Subcutaneous adipose tissue (tissue), 4 donors: ENCODE measurements around the gene COA7. TPM values are rescaled to one million over a fixed set of nuclear protein-coding genes. Genes with fewer than 3 reads are reported as not detected.

Experiments
- total RNA-seq, 4 donors: library from RNA; depleted of rRNA; stranded (reverse); fragments of >200 nt; gene quantifications; one replicate each; pipeline ENCODE4 v1.1.0, GENCODE V29; 2016
- TF ChIP-seq, protein P1 (sequence below): fragments of 450-650 bp; IDR thresholded peaks from one replicate; pipeline ENCODE4 v1.5.1; 2016; ENCODE audit warnings: low read depth, mild to moderate bottlenecking, control low read depth, antibody characterized with exemption, moderate library complexity

COA7 gene
- 10 to 100 TPM in 1 of 4 donors, 1 to 10 TPM in 3; 7.0 to 11.9 (median 7.2) TPM for total RNA-seq

DNA sequence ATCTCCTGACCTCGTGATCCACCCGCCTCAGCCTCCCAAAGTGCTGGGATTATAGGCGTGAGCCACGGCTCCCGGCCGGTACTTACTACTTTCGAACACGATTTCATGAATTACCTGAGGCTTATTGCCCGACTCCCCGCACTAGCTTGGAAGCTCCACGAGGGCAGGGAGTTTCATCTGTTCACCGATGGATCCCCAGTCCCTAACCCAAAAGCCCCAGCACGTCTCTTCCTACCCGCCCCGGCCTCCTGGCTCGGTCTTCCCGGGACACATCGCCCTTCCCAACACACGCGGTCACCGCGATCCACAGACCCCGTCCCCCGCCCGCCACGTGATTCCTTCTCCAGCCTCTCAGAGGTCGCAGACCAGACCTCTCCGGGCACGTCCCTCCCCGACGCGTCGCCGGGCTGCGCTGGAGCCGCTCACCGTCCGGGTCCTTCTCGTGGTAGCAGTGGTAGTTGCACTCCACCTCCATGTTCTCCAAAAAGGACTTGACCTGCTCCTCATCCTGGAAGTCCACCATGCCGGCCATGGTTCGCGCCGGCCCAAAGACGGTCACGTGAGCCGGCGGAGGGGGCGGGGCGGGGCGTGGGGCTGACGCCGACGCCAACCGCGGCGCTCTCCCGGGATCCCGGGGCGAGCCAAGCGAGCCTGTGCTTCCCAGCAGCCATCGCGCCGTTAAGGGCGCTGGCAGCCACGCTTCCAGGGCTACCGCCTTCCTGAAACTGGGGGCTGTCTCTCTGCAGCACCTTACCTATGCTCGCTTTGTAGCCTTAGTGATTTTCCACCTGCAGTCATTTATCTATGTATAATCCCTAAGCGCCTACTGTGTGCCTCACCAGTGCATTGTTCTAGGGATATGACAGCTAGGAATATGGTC, at the start of gene COA7:
Gene COA7, minus strand, starts transcription at position 553 of the 880 bp plus-strand sequence. Its CDS starts 21 bp downstream, at position 532.
- TF ChIP-seq, protein P1, sequence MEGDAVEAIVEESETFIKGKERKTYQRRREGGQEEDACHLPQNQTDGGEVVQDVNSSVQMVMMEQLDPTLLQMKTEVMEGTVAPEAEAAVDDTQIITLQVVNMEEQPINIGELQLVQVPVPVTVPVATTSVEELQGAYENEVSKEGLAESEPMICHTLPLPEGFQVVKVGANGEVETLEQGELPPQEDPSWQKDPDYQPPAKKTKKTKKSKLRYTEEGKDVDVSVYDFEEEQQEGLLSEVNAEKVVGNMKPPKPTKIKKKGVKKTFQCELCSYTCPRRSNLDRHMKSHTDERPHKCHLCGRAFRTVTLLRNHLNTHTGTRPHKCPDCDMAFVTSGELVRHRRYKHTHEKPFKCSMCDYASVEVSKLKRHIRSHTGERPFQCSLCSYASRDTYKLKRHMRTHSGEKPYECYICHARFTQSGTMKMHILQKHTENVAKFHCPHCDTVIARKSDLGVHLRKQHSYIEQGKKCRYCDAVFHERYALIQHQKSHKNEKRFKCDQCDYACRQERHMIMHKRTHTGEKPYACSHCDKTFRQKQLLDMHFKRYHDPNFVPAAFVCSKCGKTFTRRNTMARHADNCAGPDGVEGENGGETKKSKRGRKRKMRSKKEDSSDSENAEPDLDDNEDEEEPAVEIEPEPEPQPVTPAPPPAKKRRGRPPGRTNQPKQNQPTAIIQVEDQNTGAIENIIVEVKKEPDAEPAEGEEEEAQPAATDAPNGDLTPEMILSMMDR, result no peak

DNA sequence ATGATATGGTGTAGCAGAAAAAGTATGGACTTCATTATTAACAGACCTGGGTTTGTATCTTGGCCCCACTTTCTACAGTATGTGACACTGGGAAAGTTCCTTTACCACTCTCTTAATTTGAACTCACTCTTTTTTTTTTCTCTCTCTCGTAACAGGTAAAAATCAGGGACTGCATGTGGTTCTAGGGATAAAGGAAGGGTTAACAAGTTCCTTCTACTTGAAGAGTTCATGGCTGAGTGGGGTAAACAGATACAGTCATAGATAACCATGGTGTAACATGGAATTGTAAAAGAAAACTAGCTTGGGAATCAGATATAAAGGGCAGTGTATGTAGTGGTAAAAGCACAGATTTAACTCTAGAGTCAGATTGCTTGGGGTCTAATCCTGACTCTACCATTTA, 49.3 kb upstream of the COA7 start:
- TF ChIP-seq, protein P1, result no peak

DNA sequence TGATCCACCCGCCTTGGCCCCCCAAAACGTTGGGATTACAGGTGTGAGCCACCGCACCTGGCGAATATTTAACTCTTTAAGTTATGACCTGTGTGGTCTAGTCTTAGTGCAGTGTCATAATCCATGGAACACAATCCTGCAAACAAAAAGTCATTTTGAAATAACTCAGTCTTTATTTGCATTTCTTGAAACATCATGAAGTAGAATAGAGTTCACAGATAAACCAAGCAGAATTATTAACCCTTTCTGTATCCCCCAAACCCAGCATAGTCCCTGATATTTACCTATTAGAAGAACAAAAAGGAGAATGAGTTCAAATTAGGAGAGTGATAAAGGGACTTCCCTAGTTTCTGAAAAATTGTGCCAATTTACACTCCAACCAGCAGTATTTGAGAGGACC, 48.0 kb upstream of the COA7 start:
- TF ChIP-seq, protein P1, result no peak

DNA sequence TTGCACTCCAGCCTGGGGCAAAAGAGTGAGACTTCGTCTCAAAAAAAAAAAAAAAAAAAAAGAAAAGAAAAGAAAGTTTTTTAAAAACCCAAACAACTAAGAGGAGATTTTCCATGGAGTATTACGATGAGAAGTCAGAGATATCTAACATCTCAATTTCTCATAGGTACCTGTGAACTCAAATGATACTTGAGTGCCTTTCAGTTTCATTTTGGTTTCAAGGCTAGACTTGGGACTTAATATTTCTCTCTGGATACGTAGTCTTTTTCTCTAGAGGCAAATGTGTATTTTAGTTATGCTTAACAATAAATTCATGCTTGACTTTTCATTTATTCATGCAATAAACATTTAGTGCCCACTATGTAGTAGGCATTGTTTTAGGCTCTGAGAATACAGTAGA, 43.1 kb upstream of the COA7 start:
- TF ChIP-seq, protein P1, result no peak

DNA sequence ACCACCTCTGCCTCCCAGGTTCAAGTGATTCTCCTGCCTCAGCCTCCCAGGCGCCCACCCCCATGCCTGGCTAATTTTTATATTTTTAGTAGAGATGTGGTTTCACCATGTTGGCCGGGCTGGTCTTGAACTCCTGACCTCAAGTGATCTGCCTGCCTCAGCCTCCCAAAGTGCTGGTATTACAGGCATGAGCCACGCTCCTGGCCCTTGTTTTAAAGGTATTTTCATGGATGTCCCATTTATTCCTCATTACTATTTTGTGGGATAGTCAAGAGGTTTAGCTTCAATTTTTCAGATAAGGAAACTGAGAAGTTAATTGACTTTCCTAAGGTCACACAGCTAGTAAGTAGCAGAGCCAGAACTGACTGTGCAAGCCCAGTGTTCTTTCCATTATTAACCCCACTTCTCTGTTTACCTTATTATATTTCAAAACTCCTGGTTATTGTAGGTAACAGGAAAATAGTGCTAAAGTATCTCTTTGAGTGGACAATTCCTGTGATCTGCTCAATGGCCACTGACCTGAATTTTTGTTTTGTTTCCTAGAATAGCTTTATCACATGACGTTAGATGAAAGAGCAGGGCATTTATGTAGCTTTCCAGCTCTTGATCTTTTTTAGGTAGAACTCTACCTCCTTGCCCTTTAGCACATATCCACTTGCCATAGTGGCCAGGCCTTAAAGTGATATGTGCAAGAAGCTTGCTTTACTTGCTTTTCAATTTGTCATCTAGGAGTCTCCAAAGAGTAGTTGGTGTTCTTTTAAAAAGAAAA, 41.7 kb upstream of the COA7 start:
- TF ChIP-seq, protein P1, result no peak

DNA sequence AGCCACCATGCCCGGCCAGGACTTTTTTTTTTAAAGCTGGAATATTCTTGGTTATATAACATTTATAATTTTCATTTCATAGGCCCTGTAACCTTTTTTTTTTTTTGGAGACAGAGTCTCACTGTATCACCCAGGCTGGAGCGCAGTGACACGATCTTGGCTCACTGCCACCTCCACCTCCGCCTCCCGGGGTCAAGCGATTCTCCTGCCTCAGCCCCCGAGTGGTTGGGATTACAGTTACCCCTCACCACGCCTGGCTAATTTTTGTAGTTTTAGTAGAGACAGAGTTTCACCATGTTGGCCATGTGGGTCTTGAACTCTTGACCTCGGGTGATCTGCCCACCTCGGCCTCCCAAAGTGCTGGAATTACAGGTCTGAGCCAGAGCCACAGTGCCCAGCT, 40.7 kb upstream of the COA7 start:
- TF ChIP-seq, protein P1, result no peak

DNA sequence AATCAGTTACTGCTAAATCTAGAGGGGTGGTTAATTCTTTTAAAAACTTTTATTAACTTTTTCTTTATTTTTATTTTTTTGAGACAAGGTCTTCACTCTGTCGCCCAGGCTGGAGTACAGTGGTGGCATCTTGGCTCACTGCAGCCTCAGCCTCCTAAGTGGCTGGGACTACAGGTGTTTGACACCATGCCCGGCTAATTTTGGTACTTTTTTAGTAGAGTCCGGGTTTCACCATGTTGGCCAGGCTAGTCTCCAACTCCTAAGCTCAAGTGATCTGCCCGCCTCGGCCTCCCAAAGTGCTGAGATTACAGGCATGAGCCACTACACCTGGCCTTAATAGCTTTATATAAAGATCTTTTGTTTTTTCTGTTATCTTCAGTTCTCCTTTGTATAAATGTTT, 40.0 kb upstream of the COA7 start:
- TF ChIP-seq, protein P1, result no peak
